ENCODE data around the gene SUCLA2. TPM values are rescaled to one million over a fixed set of nuclear protein-coding genes. Genes with fewer than 3 reads are reported as not detected.

SUCLA2 gene
- total and polyA plus RNA-seq, 2 experiments from 2014 or later, result 56.0 to 84.2 TPM

- Histone ChIP-seq H3K79me2 (replicated peaks; ENCODE audit: insufficient read depth) (no peaks in the 10 kb centered on the region), H3K36me3 (ENCODE audit: insufficient read depth) (peaks cover 77% of the 10 kb centered on the region), H3K9me2 (ENCODE audit: insufficient read depth) (no peaks in the 10 kb centered on the region), H3K27me3 (ENCODE audit: insufficient read depth) (no peaks in the 10 kb centered on the region), H3K27ac (ENCODE audit: low read depth) (no peak overlapping the region), H3F3A (replicated peaks; ENCODE audit: low read depth) (no peaks in the 10 kb centered on the region), H4K20me1 (replicated peaks; ENCODE audit: insufficient read depth) (no peaks in the 10 kb centered on the region), H3K4me1 (ENCODE audit: insufficient read depth) (no peaks in the 10 kb centered on the region), H3K4me2 (no peak overlapping the region), H2AFZ (no peak overlapping the region), H3K4me3 (no peak overlapping the region)
- DNase-seq (ENCODE audit: low spot score) (no peak), ATAC-seq (no peak)
- Mint-ChIP-seq H3K36me3 (ENCODE audit: low read depth) (peaks cover 97% of the 10 kb centered on the region), H3K27ac (no peak overlapping the region), H3K4me1 (no peaks in the 10 kb centered on the region), H3K4me3 (no peak overlapping the region), H3K9me3 (peaks cover 83% of the 10 kb centered on the region), H3K27me3 (ENCODE audit: insufficient read depth, low read depth, poor library complexity) (peaks cover 4% of the 10 kb centered on the region)
- TF ChIP-seq STAT1 (IDR thresholded peaks at IDR 0.05; ENCODE audit: unreplicated experiment) (no peak), ETS1 (IDR thresholded peaks at IDR 0.05) (no peak), ZNF114 (CRISPR knock-in tag; IDR thresholded peaks at IDR 0.05) (no peak), REST (IDR thresholded peaks at IDR 0.05; ENCODE audit: unreplicated experiment) (no peak), ZNF462 (CRISPR knock-in tag; IDR thresholded peaks at IDR 0.05) (no peak), EZH2phosphoT487 (IDR thresholded peaks at IDR 0.05; ENCODE audit: unreplicated experiment) (no peak), JUNB (IDR thresholded peaks at IDR 0.05; ENCODE audit: unreplicated experiment) (no peak), CTCF (conservative IDR thresholded peaks at IDR 0.05; ENCODE audit: low read depth in 2 of 2) (no peak), NANOG (IDR thresholded peaks at IDR 0.05; ENCODE audit: borderline replicate concordance) (no peak), EZH2 (IDR thresholded peaks at IDR 0.05; ENCODE audit: low read depth, unreplicated experiment) (no peak), CREB1 (CRISPR knock-in tag; IDR thresholded peaks at IDR 0.05; ENCODE audit: low read depth) (no peak), POLR2AphosphoS5 (IDR thresholded peaks at IDR 0.05; ENCODE audit: low read depth) (no peak)
These were observed 38.8 kb downstream of the SUCLA2 start for GRCh38 chr13:47962237-47962636.

All from GM23338 (cell line).